A549 (cell line): Measurements from ENCODE around the gene CYFIP2. TPM values are rescaled to one million over a fixed set of nuclear protein-coding genes. Genes with fewer than 3 reads are reported as not detected.

Experiments
- ATAC-seq, 2 experiments: fragments of 200-7000 bp in 1 of 2; fragments of >200 bp in 1 of 2; cut with Nextera tagmentation in 1 of 2; cut with Tn5 transposase in 1 of 2; 3 replicates each; pipeline versions ENCODE4 v1.8.0 to v1.9.1; 2018 to 2020; ENCODE audit warnings: mild to moderate bottlenecking in 1 of 2, moderate library complexity in 1 of 2
- CTCF ChIA-PET: fragments of 300-600 bp; sonication (Branson Sonifier 250); formaldehyde crosslinking; extraction: SDS; loops from one replicate; lab custom pipeline; 2021; ENCODE audit warnings: antibody characterized with exemption, inconsistent platforms; lab: Yijun Ruan, JAX
- POLR2A ChIA-PET: fragments of 350-600 bp; formaldehyde crosslinking; extraction: SDS; loops from one replicate; lab custom pipeline; 2021; ENCODE audit warnings: antibody characterized with exemption, inconsistent platforms; lab: Yijun Ruan, JAX
- DNase-seq, 2 experiments: peaks; one replicate each; pipeline versions ENCODE4 v3.0.0 to v3.0.0-alpha.2; 2011 to 2016; ENCODE audit warnings: low read depth in 1 of 2, low spot score in 1 of 2
- FAIRE-seq: peaks from 2 replicates; lab custom pipeline; 2011; peaks lifted over from hg19 to GRCh38; lab: Jason Lieb, UNC
- H3K27ac ChIP-seq, 2 experiments: fragments of >200 bp; sonication (Bioruptor Twin); formaldehyde crosslinking; 3 replicates each; pipeline ENCODE4 v1.5.1; 2016 to 2017
- H3K4me1 ChIP-seq: fragments of >200 bp; sonication (Bioruptor Twin); formaldehyde crosslinking; 3 replicates; pipeline ENCODE4 v1.6.1; 2016
- H3K4me2 ChIP-seq: fragments of >200 bp; sonication (Bioruptor Twin); formaldehyde crosslinking; 3 replicates; pipeline ENCODE4 v1.6.1; 2016
- H3K4me3 ChIP-seq: fragments of >200 bp; sonication (Bioruptor Twin); formaldehyde crosslinking; 3 replicates; pipeline ENCODE4 v1.5.1; 2016
- H3K9me3 ChIP-seq: fragments of >200 bp; sonication (Bioruptor Twin); formaldehyde crosslinking; 3 replicates; pipeline ENCODE4 v1.6.1; 2016
- EHF ChIP-seq: fragments of 250-450 bp; sonication (Bioruptor Pico); IDR thresholded peaks from 2 replicates; pipeline ENCODE4 v1.5.0; 2020; ENCODE audit warnings: mild to moderate bottlenecking
- ESRRA ChIP-seq: fragments of 150-350 bp; IDR thresholded peaks from 2 replicates; pipeline ENCODE4 v1.6.1; 2014; ENCODE audit warnings: mild to moderate bottlenecking, low read length, borderline replicate concordance
- HOXA7 ChIP-seq: fragments of 250-450 bp; sonication (Bioruptor Pico); IDR thresholded peaks from 2 replicates; pipeline ENCODE4 v1.5.0; 2020; ENCODE audit warnings: mild to moderate bottlenecking, moderate library complexity
- HOXB13 ChIP-seq: fragments of 250-450 bp; sonication (Bioruptor Pico); IDR thresholded peaks from 2 replicates; pipeline ENCODE4 v1.5.0; 2020; ENCODE audit warnings: low read depth, mild to moderate bottlenecking, moderate library complexity
- KDM5A ChIP-seq: fragments of 200-600 bp; sonication (generic); IDR thresholded peaks from 2 replicates; pipeline ENCODE4 v1.6.1; 2016; ENCODE audit warnings: antibody characterized with exemption, mild to moderate bottlenecking
- POLR2AphosphoS2 ChIP-seq: conservative IDR thresholded peaks from 2 replicates; pipeline ENCODE4 v1.6.1; 2012; ENCODE audit warnings: low read length, improper control_type of control experiment, inconsistent platforms
- RAD21 ChIP-seq, 2 experiments: fragments of >200 bp in 1 of 2; sonication (Bioruptor Twin) in 1 of 2; formaldehyde crosslinking in 1 of 2; IDR thresholded peaks in 1 of 2; conservative IDR thresholded peaks in 1 of 2; 2 replicates in 1 of 2; 3 replicates in 1 of 2; pipeline ENCODE4 v1.6.1; 2012 to 2018; ENCODE audit warnings: inconsistent platforms in 1 of 2
- RFX5 ChIP-seq: fragments of 450-650 bp; IDR thresholded peaks from 2 replicates; pipeline ENCODE4 v1.7.1; 2014; ENCODE audit warnings: antibody characterized with exemption, mild to moderate bottlenecking, moderate library complexity
- TFCP2L1 ChIP-seq: fragments of 250-450 bp; sonication (Bioruptor Pico); IDR thresholded peaks from 2 replicates; pipeline ENCODE4 v1.5.0; 2021; ENCODE audit warnings: mild to moderate bottlenecking
- ZC3H11A ChIP-seq: fragments of 450-650 bp; IDR thresholded peaks from 2 replicates; pipeline ENCODE4 v1.6.1; 2014; ENCODE audit warnings: antibody characterized with exemption, mild to moderate bottlenecking
- ZFP36 ChIP-seq: fragments of 450-650 bp; IDR thresholded peaks from 2 replicates; pipeline ENCODE4 v1.6.1; 2014; ENCODE audit warnings: borderline replicate concordance; ENCODE audit not compliant: partially characterized antibody
- ZSCAN20 ChIP-seq: fragments of 250-450 bp; sonication (Bioruptor Pico); IDR thresholded peaks from 2 replicates; pipeline ENCODE4 v1.8.0; 2022; ENCODE audit warnings: mild to moderate bottlenecking, moderate library complexity
- WGBS: methylation state at CpG from one replicate; pipeline ENCODE4 v1.1.6; 2017; ENCODE audit errors: missing lambda C conversion rate; 5-methylcytosine and 5-hydroxymethylcytosine counted together
- polyA plus RNA-seq, 4 experiments: library from polyadenylated mRNA; depleted of rRNA in 3 of 4; stranded (reverse); fragments of >200 nt; fragmentation: RNase III in 1 of 4; extraction: RNeasy Plus Mini Kit Qiagen cat#74134 plus additional on column Dnase treatment in 1 of 4; gene quantifications; 2 replicates in 3 of 4; 3 replicates in 1 of 4; pipeline ENCODE4 v1.2.3, GENCODE V29; 2011 to 2017
- TF ChIP-seq, protein P1 (sequence below): IDR thresholded peaks from 2 replicates; pipeline ENCODE4 v1.6.1; 2012; ENCODE audit warnings: low read depth, borderline replicate concordance
- TF ChIP-seq, protein P2 (sequence below): fragments of 150-350 bp; IDR thresholded peaks from 2 replicates; pipeline ENCODE4 v1.6.1; 2014; ENCODE audit warnings: low read depth, mild to moderate bottlenecking, low read length
- TF ChIP-seq, protein P3 (sequence below): fragments of 200-600 bp; sonication (generic); IDR thresholded peaks from 2 replicates; pipeline ENCODE4 v1.6.1; 2016; ENCODE audit warnings: antibody characterized with exemption, mild to moderate bottlenecking, moderate library complexity
- TF ChIP-seq, protein P4 (sequence below): fragments of 450-650 bp; IDR thresholded peaks from 2 replicates; pipeline ENCODE4 v1.6.1; 2014; ENCODE audit warnings: antibody characterized with exemption
- TF ChIP-seq, protein P5 (sequence below): IDR thresholded peaks from 2 replicates; pipeline ENCODE4 v1.6.1; 2012

Gene CYFIP2
- polyA plus RNA-seq, 2 of the 4 experiments (the other 2 are of a cell fraction): 9.0 to 18.6 TPM

DNA sequence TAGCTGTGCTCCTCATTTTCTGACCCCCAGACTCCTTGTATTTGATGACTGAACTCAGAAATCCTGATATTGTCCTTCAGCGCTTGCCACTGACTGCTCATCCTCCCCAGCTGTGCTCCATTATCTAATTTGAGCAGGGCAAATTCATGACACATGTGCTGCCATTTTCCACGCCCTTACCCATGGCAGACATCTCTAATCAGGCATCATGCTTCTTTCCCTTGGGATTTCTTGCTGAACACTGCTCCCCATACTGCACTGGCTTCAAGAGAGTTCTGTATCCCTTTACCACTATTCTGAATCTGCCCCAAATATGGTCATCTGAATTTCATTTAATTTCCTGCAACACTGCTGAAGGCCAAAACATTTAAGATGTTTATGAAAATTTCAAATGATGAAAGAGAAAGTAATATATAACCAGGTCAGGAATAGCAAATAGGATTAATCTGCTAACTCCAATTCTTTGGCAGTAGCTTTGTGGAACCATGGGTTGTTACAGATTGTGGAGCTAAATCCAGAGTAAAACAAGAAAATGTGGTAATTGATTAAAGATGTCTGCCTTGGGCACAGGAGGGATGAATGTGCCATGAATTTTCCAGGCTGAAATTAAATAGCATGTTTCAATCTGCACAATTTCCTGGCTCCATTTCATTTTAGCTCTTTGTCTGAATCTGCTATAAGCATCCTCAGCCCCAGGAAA lies 93.6 kb downstream of the CYFIP2 start:
- ChIA-PET POLR2A (no interaction called here), CTCF (interaction anchor here (1.0 to 6.8 kb wide), 11 partner anchors 10 to 384 kb away, joined by 3 to 35 read pairs (median 5); partner anchors contain the start of gene LSM11)
- H3K9me3 ChIP-seq: no peaks in the 10 kb centered on the region
- DNase-seq: no peak
- no peaks in the 10 kb centered on the region for H3K4me1 ChIP-seq
- H3K4me3 ChIP-seq: no peak overlapping the region
- 73% methylated on average over 2 of the region's 2 CpGs for WGBS
- no peak for FAIRE-seq
- TF ChIP-seq ZSCAN20 (CRISPR knock-in tag) (no peak), ESRRA (no peak), TFCP2L1 (CRISPR knock-in tag) (no peak), EHF (no peak), RAD21 (conservative IDR thresholded peaks at IDR 0.05 in 1 of 2, IDR thresholded peaks at IDR 0.05 in 1 of 2) (no peak)
- TF ChIP-seq, protein P1, sequence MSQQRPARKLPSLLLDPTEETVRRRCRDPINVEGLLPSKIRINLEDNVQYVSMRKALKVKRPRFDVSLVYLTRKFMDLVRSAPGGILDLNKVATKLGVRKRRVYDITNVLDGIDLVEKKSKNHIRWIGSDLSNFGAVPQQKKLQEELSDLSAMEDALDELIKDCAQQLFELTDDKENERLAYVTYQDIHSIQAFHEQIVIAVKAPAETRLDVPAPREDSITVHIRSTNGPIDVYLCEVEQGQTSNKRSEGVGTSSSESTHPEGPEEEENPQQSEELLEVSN: no peak
- TF ChIP-seq, protein P2, sequence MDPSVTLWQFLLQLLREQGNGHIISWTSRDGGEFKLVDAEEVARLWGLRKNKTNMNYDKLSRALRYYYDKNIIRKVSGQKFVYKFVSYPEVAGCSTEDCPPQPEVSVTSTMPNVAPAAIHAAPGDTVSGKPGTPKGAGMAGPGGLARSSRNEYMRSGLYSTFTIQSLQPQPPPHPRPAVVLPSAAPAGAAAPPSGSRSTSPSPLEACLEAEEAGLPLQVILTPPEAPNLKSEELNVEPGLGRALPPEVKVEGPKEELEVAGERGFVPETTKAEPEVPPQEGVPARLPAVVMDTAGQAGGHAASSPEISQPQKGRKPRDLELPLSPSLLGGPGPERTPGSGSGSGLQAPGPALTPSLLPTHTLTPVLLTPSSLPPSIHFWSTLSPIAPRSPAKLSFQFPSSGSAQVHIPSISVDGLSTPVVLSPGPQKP: no peak
- H3K4me2 ChIP-seq: no peak overlapping the region
- H3K27ac ChIP-seq: no peak overlapping the region
- no peak for ATAC-seq

DNA sequence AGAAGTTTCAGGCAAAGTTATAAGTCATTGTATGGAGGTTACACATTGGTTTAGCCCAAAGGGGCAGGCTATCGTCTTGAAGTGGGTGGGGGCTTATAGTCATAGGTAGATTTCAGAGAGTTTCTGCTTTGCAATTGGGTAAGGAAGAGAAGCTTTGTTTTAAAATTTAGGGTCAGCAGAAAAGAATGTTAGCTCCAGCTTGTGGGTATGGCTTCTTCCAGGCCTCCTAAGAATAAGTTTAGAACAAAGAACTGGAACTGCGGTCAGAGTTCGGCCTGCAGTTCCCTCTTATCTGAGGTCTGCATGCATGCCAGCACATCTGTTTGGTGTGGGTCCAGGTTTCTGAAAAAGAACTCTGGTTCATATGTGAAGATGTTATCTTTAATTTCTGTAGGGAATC lies 96.1 kb downstream of the CYFIP2 start:
- FAIRE-seq (no peak), DNase-seq (no peak), ATAC-seq (no peak)
- H3K9me3 ChIP-seq: no peaks in the 10 kb centered on the region
- 91% methylated on average over 3 of the region's 3 CpGs for WGBS
- ChIA-PET CTCF (interaction anchor here (0.8 to 6.8 kb wide), 8 partner anchors 9 to 115 kb away, joined by 3 to 35 read pairs (median 4); a partner anchor contains a TSS), POLR2A (no interaction called here)
- no peak overlapping the region for H3K4me3 ChIP-seq
- H3K4me1 ChIP-seq: no peaks in the 10 kb centered on the region
- H3K4me2 ChIP-seq: no peak overlapping the region
- TF ChIP-seq ZFP36 (no peak), HOXA7 (CRISPR knock-in tag) (no peak), ZSCAN20 (CRISPR knock-in tag) (no peak), ZC3H11A (no peak), KDM5A (no peak), ESRRA (no peak), HOXB13 (no peak), RFX5 (no peak), POLR2AphosphoS2 (no peak)
- TF ChIP-seq, protein P3, sequence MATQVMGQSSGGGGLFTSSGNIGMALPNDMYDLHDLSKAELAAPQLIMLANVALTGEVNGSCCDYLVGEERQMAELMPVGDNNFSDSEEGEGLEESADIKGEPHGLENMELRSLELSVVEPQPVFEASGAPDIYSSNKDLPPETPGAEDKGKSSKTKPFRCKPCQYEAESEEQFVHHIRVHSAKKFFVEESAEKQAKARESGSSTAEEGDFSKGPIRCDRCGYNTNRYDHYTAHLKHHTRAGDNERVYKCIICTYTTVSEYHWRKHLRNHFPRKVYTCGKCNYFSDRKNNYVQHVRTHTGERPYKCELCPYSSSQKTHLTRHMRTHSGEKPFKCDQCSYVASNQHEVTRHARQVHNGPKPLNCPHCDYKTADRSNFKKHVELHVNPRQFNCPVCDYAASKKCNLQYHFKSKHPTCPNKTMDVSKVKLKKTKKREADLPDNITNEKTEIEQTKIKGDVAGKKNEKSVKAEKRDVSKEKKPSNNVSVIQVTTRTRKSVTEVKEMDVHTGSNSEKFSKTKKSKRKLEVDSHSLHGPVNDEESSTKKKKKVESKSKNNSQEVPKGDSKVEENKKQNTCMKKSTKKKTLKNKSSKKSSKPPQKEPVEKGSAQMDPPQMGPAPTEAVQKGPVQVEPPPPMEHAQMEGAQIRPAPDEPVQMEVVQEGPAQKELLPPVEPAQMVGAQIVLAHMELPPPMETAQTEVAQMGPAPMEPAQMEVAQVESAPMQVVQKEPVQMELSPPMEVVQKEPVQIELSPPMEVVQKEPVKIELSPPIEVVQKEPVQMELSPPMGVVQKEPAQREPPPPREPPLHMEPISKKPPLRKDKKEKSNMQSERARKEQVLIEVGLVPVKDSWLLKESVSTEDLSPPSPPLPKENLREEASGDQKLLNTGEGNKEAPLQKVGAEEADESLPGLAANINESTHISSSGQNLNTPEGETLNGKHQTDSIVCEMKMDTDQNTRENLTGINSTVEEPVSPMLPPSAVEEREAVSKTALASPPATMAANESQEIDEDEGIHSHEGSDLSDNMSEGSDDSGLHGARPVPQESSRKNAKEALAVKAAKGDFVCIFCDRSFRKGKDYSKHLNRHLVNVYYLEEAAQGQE: no peak
- TF ChIP-seq, protein P4, sequence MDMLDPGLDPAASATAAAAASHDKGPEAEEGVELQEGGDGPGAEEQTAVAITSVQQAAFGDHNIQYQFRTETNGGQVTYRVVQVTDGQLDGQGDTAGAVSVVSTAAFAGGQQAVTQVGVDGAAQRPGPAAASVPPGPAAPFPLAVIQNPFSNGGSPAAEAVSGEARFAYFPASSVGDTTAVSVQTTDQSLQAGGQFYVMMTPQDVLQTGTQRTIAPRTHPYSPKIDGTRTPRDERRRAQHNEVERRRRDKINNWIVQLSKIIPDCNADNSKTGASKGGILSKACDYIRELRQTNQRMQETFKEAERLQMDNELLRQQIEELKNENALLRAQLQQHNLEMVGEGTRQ: no peak
- TF ChIP-seq, protein P5, sequence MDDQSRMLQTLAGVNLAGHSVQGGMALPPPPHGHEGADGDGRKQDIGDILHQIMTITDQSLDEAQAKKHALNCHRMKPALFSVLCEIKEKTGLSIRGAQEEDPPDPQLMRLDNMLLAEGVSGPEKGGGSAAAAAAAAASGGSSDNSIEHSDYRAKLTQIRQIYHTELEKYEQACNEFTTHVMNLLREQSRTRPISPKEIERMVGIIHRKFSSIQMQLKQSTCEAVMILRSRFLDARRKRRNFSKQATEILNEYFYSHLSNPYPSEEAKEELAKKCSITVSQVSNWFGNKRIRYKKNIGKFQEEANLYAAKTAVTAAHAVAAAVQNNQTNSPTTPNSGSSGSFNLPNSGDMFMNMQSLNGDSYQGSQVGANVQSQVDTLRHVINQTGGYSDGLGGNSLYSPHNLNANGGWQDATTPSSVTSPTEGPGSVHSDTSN: no peak
- no peak overlapping the region for H3K27ac ChIP-seq
